Astrocyte (in vitro differentiated cells and primary cell): ENCODE results near the gene SERPINA1.

Experiments
- EZH2 ChIP-seq: IDR thresholded peaks from 2 replicates; pipeline ENCODE4 v1.6.1; 2012; ENCODE audit warnings: mild to moderate bottlenecking, low read length, inconsistent platforms; ENCODE audit not compliant: insufficient read depth
- TF ChIP-seq, protein P1 (sequence below): IDR thresholded peaks from 2 replicates; pipeline ENCODE4 v1.5.1; 2011; ENCODE audit warnings: low read depth, mild to moderate bottlenecking, inconsistent platforms, low read length, moderate library complexity; ENCODE audit not compliant: insufficient read depth

DNA sequence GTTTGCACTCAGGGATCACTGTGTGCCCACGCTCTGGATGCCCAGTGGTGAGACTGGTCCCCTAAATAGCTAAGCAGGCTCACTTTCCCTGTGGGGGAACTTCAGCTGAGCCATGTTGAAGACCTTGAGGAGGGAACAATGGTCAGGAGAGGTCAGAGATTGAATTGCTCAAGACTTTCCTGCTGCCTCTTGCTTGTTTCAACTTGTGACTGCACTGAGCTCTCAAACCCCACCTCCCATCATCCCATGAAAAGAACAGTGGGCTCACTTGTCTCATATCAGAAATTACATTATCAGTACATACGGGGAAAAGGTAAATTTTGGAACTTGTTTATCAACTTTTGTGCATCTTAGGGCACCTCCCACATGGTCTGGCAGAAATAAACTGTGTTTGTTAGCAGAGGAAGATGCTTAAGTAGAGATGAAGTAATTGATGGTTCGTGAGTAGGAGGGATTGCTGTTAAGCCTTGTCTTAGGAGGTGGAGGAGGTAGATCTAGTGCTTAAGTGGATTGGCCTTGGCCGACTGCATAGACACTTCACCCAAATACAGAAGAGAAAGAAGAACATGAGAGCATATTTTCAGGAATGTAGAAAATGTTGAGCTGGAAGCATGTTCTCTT is 15.0 kb upstream of the SERPINA1 start:
- TF ChIP-seq, protein P1, sequence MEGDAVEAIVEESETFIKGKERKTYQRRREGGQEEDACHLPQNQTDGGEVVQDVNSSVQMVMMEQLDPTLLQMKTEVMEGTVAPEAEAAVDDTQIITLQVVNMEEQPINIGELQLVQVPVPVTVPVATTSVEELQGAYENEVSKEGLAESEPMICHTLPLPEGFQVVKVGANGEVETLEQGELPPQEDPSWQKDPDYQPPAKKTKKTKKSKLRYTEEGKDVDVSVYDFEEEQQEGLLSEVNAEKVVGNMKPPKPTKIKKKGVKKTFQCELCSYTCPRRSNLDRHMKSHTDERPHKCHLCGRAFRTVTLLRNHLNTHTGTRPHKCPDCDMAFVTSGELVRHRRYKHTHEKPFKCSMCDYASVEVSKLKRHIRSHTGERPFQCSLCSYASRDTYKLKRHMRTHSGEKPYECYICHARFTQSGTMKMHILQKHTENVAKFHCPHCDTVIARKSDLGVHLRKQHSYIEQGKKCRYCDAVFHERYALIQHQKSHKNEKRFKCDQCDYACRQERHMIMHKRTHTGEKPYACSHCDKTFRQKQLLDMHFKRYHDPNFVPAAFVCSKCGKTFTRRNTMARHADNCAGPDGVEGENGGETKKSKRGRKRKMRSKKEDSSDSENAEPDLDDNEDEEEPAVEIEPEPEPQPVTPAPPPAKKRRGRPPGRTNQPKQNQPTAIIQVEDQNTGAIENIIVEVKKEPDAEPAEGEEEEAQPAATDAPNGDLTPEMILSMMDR, result no peak
- TF ChIP-seq EZH2, result no peak
